ENCODE measurements around the gene BCL2L11.

BCL2L11 gene

GRCh38 chr2:111117598-111118480, 2.9 kb upstream of the BCL2L11 start:
- peak; percentile 66 for DNase-seq (ENCODE audit: low spot score)

- DNase-seq (ENCODE audit: low spot score), result no peak
Observed at GRCh38 chr2:111118481-111118980, 2.2 kb upstream of the BCL2L11 start.

- DNase-seq (ENCODE audit: low spot score), result no peak
Observed at GRCh38 chr2:111118981-111119821, 1.5 kb upstream of the BCL2L11 start.

- DNase-seq (ENCODE audit: low spot score), result no peak
Observed at GRCh38 chr2:111119822-111120252, 877 bp upstream of the BCL2L11 start.

GRCh38 chr2:111121028-111121827, 514 bp downstream of the BCL2L11 start:
- DNase-seq (ENCODE audit: low spot score), result peak; percentile 9

GRCh38 chr2:111121828-111122630, 1.3 kb downstream of the BCL2L11 start:
- DNase-seq (ENCODE audit: low spot score), result peak; percentile 90

- peak; percentile 67 for DNase-seq (ENCODE audit: low spot score)
Observed at GRCh38 chr2:111122631-111123421, 2.1 kb downstream of the BCL2L11 start.

GRCh38 chr2:111123751-111124150, 3.0 kb downstream of the BCL2L11 start:
- DNase-seq (ENCODE audit: low spot score), result no peak

GRCh38 chr2:111126581-111126980, 5.9 kb downstream of the BCL2L11 start:
- DNase-seq (ENCODE audit: low spot score), result no peak

- no peak for DNase-seq (ENCODE audit: low spot score)
Observed at GRCh38 chr2:111127351-111127750, 6.6 kb downstream of the BCL2L11 start.

GRCh38 chr2:111128096-111128495, 7.4 kb downstream of the BCL2L11 start:
- no peak for DNase-seq (ENCODE audit: low spot score)

GRCh38 chr2:111133603-111134002, 12.9 kb downstream of the BCL2L11 start:
- DNase-seq (ENCODE audit: low spot score), result no peak

GRCh38 chr2:111134055-111134454, 13.3 kb downstream of the BCL2L11 start:
- DNase-seq (ENCODE audit: low spot score), result no peak

GRCh38 chr2:111135237-111135909, 14.7 kb downstream of the BCL2L11 start:
- no peak for DNase-seq (ENCODE audit: low spot score)

GRCh38 chr2:111135910-111136297, 15.2 kb downstream of the BCL2L11 start:
- no peak for DNase-seq (ENCODE audit: low spot score)

- no peak for DNase-seq (ENCODE audit: low spot score)
Observed at GRCh38 chr2:111138839-111139238, 18.1 kb downstream of the BCL2L11 start.

GRCh38 chr2:111139637-111140317, 19.1 kb downstream of the BCL2L11 start:
- DNase-seq (ENCODE audit: low spot score), result no peak

- DNase-seq (ENCODE audit: low spot score), result no peak
Observed at GRCh38 chr2:111140815-111141214, 20.1 kb downstream of the BCL2L11 start.

- DNase-seq (ENCODE audit: low spot score), result no peak
Observed at GRCh38 chr2:111142101-111142500, 21.4 kb downstream of the BCL2L11 start.
